CD4-positive, alpha-beta memory T cell (primary cell): Measurements from ENCODE around the gene BEST1. TPM values are rescaled to one million over a fixed set of nuclear protein-coding genes. Genes with fewer than 3 reads are reported as not detected.
A peak's percentile ranks its signal among the peaks of the same experiment; 100 is the strongest.

Experiments
- CTCF ChIA-PET: fragments of 350-600 bp; sonication (Branson Sonifier 250); formaldehyde crosslinking; loops from one replicate; lab custom pipeline; 2021; ENCODE audit warnings: inconsistent platforms; ENCODE audit not compliant: partially characterized antibody; lab: Charles Lee
- POLR2A ChIA-PET: fragments of 350-600 bp; sonication (Branson Sonifier 250); formaldehyde crosslinking; loops from one replicate; lab custom pipeline; 2021; ENCODE audit not compliant: partially characterized antibody; lab: Charles Lee
- DNase-seq, 5 donors: peaks; one replicate each; pipeline versions ENCODE4 v3.0.0 to v3.0.0-alpha.2; 2020 to 2022; ENCODE audit warnings: mixed read lengths in 1 of 5
- H3K27ac ChIP-seq: one replicate; pipeline ENCODE4 v1.7.0; 2013; ENCODE audit warnings: low read depth, low read length
- H3K27me3 ChIP-seq: 2 replicates; pipeline ENCODE4 v1.7.0; 2013; ENCODE audit warnings: mild to moderate bottlenecking, low read length, moderate library complexity; ENCODE audit not compliant: insufficient read depth
- H3K36me3 ChIP-seq: 2 replicates; pipeline ENCODE4 v1.7.0; 2013; ENCODE audit warnings: mild to moderate bottlenecking, low read length, moderate library complexity; ENCODE audit not compliant: insufficient read depth
- H3K4me1 ChIP-seq: 2 replicates; pipeline ENCODE4 v1.7.0; 2013; ENCODE audit warnings: mild to moderate bottlenecking, low read length, moderate library complexity; ENCODE audit not compliant: insufficient read depth
- H3K4me3 ChIP-seq, 2 donors: one replicate each; pipeline ENCODE4 v1.7.0; 2013; ENCODE audit warnings: low read length in 2 of 2, mild to moderate bottlenecking in 1 of 2
- H3K9me3 ChIP-seq, 2 donors: one replicate each; pipeline ENCODE4 v1.7.0; 2013; ENCODE audit warnings: low read length in 2 of 2, control low read depth in 1 of 2; ENCODE audit not compliant: control insufficient read depth in 1 of 2
- H3K27ac Mint-ChIP-seq, 7 donors: one replicate each; pipeline ENCODE4 v1.8.0; 2020 to 2021; ENCODE audit warnings: mixed read lengths in 7 of 7, mild to moderate bottlenecking in 6 of 7, inconsistent platforms in 3 of 7, moderate library complexity in 3 of 7
- H3K27me3 Mint-ChIP-seq, 2 donors: one replicate each; pipeline ENCODE4 v1.8.0; 2020 to 2021; ENCODE audit warnings: mixed read lengths in 2 of 2
- H3K36me3 Mint-ChIP-seq, 2 donors: one replicate each; pipeline ENCODE4 v1.8.0; 2020 to 2021; ENCODE audit warnings: mixed read lengths in 2 of 2, inconsistent platforms in 1 of 2, mild to moderate bottlenecking in 1 of 2
- H3K4me1 Mint-ChIP-seq, 4 donors: one replicate each; pipeline ENCODE4 v1.8.0; 2020 to 2021; ENCODE audit warnings: mixed read lengths in 4 of 4, mild to moderate bottlenecking in 1 of 4
- H3K4me3 Mint-ChIP-seq, 8 donors: one replicate each; pipeline ENCODE4 v1.8.0; 2020 to 2021; ENCODE audit warnings: mixed read lengths in 8 of 8, mild to moderate bottlenecking in 7 of 8, moderate library complexity in 6 of 8, inconsistent platforms in 3 of 8
- H3K9me3 Mint-ChIP-seq, 8 donors: one replicate each; pipeline ENCODE4 v1.8.0; 2020 to 2021; ENCODE audit warnings: mixed read lengths in 8 of 8, mild to moderate bottlenecking in 5 of 8, inconsistent platforms in 3 of 8, moderate library complexity in 1 of 8
- intact Hi-C: fragments of 100-400 bp; cut with micrococcal nuclease; formaldehyde crosslinking; loops from one replicate; pipeline ENCODE4 v1.15.1; 2023
- polyA plus RNA-seq, 2 donors: library from polyadenylated mRNA; unstranded; fragments of 300-500 nt; fragmentation: Illumina TruSeq; gene quantifications; one replicate each; pipeline ENCODE4 v1.2.3, GENCODE V29; 2021
- total RNA-seq, 2 experiments: library from RNA; stranded (reverse); gene quantifications; one replicate each; pipeline ENCODE4 v1.2.3, GENCODE V29; 2021

Gene BEST1
- total and polyA plus RNA-seq, 4 experiments from 2014 or later, result 0.26 to 1.3 (median 0.89) TPM

GRCh38 chr11:61973476-61974162 is 23.5 kb downstream of the BEST1 start:
- ChIA-PET POLR2A (interaction anchor here (1.7 to 11.4 kb wide), 2 partner anchors 51 to 53 kb away, joined by 6 to 352 read pairs; no protein-coding TSS in a partner anchor), CTCF (interaction anchor here (14.1 kb wide), 1 partner anchor 109 kb away, joined by 90 read pairs; no protein-coding TSS in a partner anchor)
- Mint-ChIP-seq H3K36me3 (no peaks in the 10 kb centered on the region), H3K4me3 (no peak overlapping the region), H3K9me3 (peaks cover 0 to 2% (median 0%) of the 10 kb centered on the region in 8 donors), H3K27ac (peak overlapping the region in 3 of 7 donors; percentile 52 to 74 (median 65)), H3K27me3 (no peaks in the 10 kb centered on the region), H3K4me1 (peaks cover 13 to 35% (median 18%) of the 10 kb centered on the region in 4 donors)
- H3K36me3 ChIP-seq, result no peaks in the 10 kb centered on the region
- no peak overlapping the region for H3K27ac ChIP-seq
- no peaks in the 10 kb centered on the region for H3K9me3 ChIP-seq
- DNase-seq, result no peak
- no peak overlapping the region for H3K4me3 ChIP-seq
- H3K4me1 ChIP-seq, result peaks cover 15% of the 10 kb centered on the region
- intact Hi-C loops, result no loop called here
- no peaks in the 10 kb centered on the region for H3K27me3 ChIP-seq

GRCh38 chr11:61974766-61975631 is 24.8 kb downstream of the BEST1 start:
- Mint-ChIP-seq H3K4me1 (peaks cover 9 to 26% (median 15%) of the 10 kb centered on the region in 4 donors), H3K27me3 (no peaks in the 10 kb centered on the region), H3K27ac (peak overlapping the region in 2 of 7 donors; percentile 22 to 65), H3K9me3 (no peaks in the 10 kb centered on the region), H3K4me3 (peak overlapping the region in 1 of 8 donors; percentile 37), H3K36me3 (no peaks in the 10 kb centered on the region)
- H3K36me3 ChIP-seq, result no peaks in the 10 kb centered on the region
- H3K4me1 ChIP-seq, result peaks cover 12% of the 10 kb centered on the region
- intact Hi-C loops, result no loop called here
- H3K4me3 ChIP-seq, result no peak overlapping the region
- no peaks in the 10 kb centered on the region for H3K9me3 ChIP-seq
- H3K27ac ChIP-seq, result no peak overlapping the region
- POLR2A ChIA-PET, result interaction anchor here (1.2 to 1.7 kb wide), 2 partner anchors 9 to 49 kb away, joined by 3 to 6 read pairs; no protein-coding TSS in a partner anchor
- CTCF ChIA-PET, result interaction anchor here (0.7 to 1.7 kb wide), 2 partner anchors 107 kb away, joined by 3 to 6 read pairs; no protein-coding TSS in a partner anchor
- no peaks in the 10 kb centered on the region for H3K27me3 ChIP-seq
- DNase-seq, result no peak

DNA sequence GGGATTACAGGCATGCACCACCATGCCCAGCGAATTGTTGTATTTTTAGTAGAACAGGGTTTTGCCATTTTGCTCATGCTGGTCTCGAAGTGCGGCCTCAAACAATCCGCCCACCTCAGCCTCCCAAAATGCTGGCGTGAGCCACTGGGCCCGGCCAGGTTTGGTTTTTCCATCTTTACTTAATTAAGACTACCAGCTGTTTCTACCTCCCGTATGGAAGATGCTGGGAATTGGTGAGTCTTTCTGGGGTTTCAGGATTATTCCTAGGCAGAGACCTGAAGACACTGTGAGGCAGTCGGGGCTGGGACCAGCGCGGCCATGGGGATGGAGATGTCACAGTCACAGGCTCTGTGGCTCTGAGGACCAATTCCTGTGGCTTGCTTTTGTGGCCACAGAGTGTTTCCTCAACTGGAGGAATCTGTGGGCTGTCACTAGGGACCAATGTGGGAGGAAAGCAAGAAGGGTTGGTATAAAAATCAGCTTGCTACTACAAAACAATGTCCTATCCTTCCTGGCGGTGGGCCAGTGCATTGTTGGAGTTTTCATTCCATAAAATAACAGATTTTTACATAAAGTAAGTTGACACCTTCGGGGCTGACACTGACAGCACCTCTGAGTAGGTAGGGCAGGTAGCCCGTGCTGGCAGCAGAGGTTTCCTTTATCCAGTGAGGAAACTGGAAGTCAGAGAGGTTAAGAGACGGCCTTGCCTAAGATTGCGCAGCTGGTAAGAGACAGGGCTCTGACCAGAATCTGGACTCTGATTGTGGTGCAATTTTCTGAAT is 25.7 kb downstream of the BEST1 start:
- Mint-ChIP-seq H3K4me3 (no peak overlapping the region), H3K27me3 (no peaks in the 10 kb centered on the region), H3K36me3 (peaks cover under 1 to 3% of the 10 kb centered on the region in 2 donors), H3K27ac (peak overlapping the region in 2 of 7 donors; percentile 8 to 29), H3K9me3 (no peaks in the 10 kb centered on the region), H3K4me1 (peaks cover 9 to 25% (median 13%) of the 10 kb centered on the region in 4 donors)
- ChIA-PET CTCF (interaction anchor here (1.7 kb wide), 1 partner anchor 106 kb away, joined by 6 read pairs; no protein-coding TSS in a partner anchor), POLR2A (interaction anchor here (1.2 to 4.2 kb wide), 2 partner anchors 8 to 10 kb away, joined by 3 to 23 read pairs; partner anchors contain the start of gene FTH1)
- no peaks in the 10 kb centered on the region for H3K36me3 ChIP-seq
- H3K27ac ChIP-seq, result no peak overlapping the region
- H3K9me3 ChIP-seq, result no peaks in the 10 kb centered on the region
- no peaks in the 10 kb centered on the region for H3K27me3 ChIP-seq
- no peak for DNase-seq
- H3K4me1 ChIP-seq, result peaks cover 12% of the 10 kb centered on the region
- intact Hi-C loops, result no loop called here
- H3K4me3 ChIP-seq, result no peak overlapping the region

GRCh38 chr11:61976420-61976800 is 26.3 kb downstream of the BEST1 start:
- POLR2A ChIA-PET, result interaction anchor here (1.3 to 4.2 kb wide), 2 partner anchors 9 to 49 kb away, joined by 3 to 23 read pairs; partner anchors contain the start of gene FTH1
- Mint-ChIP-seq H3K4me3 (no peak overlapping the region), H3K27me3 (no peaks in the 10 kb centered on the region), H3K4me1 (peaks cover 7 to 19% (median 8%) of the 10 kb centered on the region in 4 donors), H3K36me3 (peaks cover 3 to 5% of the 10 kb centered on the region in 2 donors), H3K27ac (peak overlapping the region in 4 of 7 donors; percentile 29 to 62 (median 38)), H3K9me3 (no peaks in the 10 kb centered on the region)
- no peaks in the 10 kb centered on the region for H3K36me3 ChIP-seq
- H3K9me3 ChIP-seq, result no peaks in the 10 kb centered on the region
- DNase-seq, result no peak
- H3K27ac ChIP-seq, result no peak overlapping the region
- peaks cover 12% of the 10 kb centered on the region for H3K4me1 ChIP-seq
- intact Hi-C loops, result no loop called here
- CTCF ChIA-PET, result interaction anchor here (1.7 kb wide), 1 partner anchor 106 kb away, joined by 6 read pairs; no protein-coding TSS in a partner anchor
- H3K4me3 ChIP-seq, result no peak overlapping the region
- no peaks in the 10 kb centered on the region for H3K27me3 ChIP-seq

DNA sequence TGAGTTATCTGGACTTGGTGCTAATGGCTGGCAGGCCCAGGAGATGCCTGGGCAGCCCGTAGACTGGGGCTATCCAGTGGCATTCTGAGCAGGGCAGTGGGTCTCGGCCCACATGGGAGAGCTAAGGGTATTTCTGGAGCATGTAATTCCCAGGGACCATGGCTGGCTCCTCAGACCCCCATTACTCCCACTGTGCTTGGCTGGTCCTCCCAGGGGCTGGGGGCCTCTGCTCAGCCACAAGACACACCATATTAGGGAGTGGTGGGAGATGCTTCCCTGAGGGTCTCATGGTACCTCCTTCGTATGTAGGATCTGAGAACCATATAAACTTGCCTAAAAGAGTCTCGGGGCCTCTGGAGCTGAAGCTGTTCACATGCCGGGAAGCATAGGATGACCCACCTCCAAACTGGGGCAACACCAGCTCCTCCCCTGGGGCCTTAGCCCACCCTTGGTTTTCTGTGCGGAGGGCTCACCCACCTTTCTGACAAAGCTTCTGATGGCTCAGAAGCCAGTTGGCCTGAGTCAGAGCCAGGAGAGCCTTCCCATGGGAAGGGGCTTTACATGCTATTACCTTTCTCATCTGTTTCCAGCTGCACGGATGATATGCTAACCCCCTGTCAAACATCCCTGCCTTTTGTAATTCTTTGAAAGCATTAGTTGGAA is 26.8 kb downstream of the BEST1 start:
- no peak overlapping the region for H3K4me3 Mint-ChIP-seq
- H3K27me3 Mint-ChIP-seq, result no peaks in the 10 kb centered on the region
- H3K9me3 ChIP-seq, result no peaks in the 10 kb centered on the region
- CTCF ChIA-PET, result interaction anchor here (1.1 kb wide), 1 partner anchor 11 kb away, joined by 4 read pairs; no protein-coding TSS in a partner anchor
- peak overlapping the region in 3 of 7 donors; percentile 36 to 62 (median 39) for H3K27ac Mint-ChIP-seq
- DNase-seq, result no peak
- no peak overlapping the region for H3K27ac ChIP-seq
- POLR2A ChIA-PET, result interaction anchor here (1.3 to 4.2 kb wide), 2 partner anchors 9 to 48 kb away, joined by 3 to 23 read pairs; partner anchors contain the start of gene FTH1
- no peaks in the 10 kb centered on the region for H3K27me3 ChIP-seq
- no peaks in the 10 kb centered on the region for H3K36me3 ChIP-seq
- no peak overlapping the region for H3K4me3 ChIP-seq
- H3K4me1 Mint-ChIP-seq, result peaks cover 4 to 14% (median 6%) of the 10 kb centered on the region in 4 donors
- H3K36me3 Mint-ChIP-seq, result peaks cover 3 to 5% of the 10 kb centered on the region in 2 donors
- intact Hi-C loops, result no loop called here
- H3K4me1 ChIP-seq, result peaks cover 12% of the 10 kb centered on the region
- H3K9me3 Mint-ChIP-seq, result no peaks in the 10 kb centered on the region
